K562 (cell line): ENCODE data around the gene PPIA. TPM values are rescaled to one million over a fixed set of nuclear protein-coding genes. Genes with fewer than 3 reads are reported as not detected.

Source experiments
- FOXP4 ChIP-seq: sonication (generic); formaldehyde crosslinking; IDR thresholded peaks from 2 replicates; pipeline ENCODE4 v1.8.0; 2022; ENCODE audit warnings: mild to moderate bottlenecking, missing genetic modification reagents, borderline replicate concordance
- RBM17 ChIP-seq: fragments of 200-400 bp; formaldehyde crosslinking; IDR thresholded peaks from 2 replicates; pipeline ENCODE4 v1.6.1; 2017; ENCODE audit warnings: low read depth, mild to moderate bottlenecking, low read length, borderline replicate concordance
- RREB1 ChIP-seq: fragments of 250-450 bp; sonication (Bioruptor Pico); IDR thresholded peaks from 2 replicates; pipeline ENCODE4 v1.4.0; 2020
- USF1 ChIP-seq: sonication (generic); formaldehyde crosslinking; IDR thresholded peaks from 2 replicates; pipeline ENCODE4 v1.9.0; 2022; ENCODE audit warnings: mild to moderate bottlenecking, missing genetic modification reagents
- ZNF143 ChIP-seq: sonication (generic); formaldehyde crosslinking; IDR thresholded peaks from 2 replicates; pipeline ENCODE4 v1.9.0; 2022; ENCODE audit warnings: mild to moderate bottlenecking, missing genetic modification reagents
- ZNF318 ChIP-seq, 2 experiments: fragments of 450-650 bp; IDR thresholded peaks; 2 replicates each; pipeline ENCODE4 v1.6.1; 2016; ENCODE audit warnings: mild to moderate bottlenecking in 2 of 2, borderline replicate concordance in 1 of 2, low read depth in 1 of 2, moderate library complexity in 1 of 2
- polyA plus RNA-seq, 8 experiments: library from polyadenylated mRNA; depleted of rRNA in 4 of 8; stranded (reverse) in 5 of 8; unstranded in 3 of 8; fragments of >200 nt; fragmentation: Nextera tagmentation in 2 of 8; fragmentation: Illumina TruSeq in 1 of 8; extraction: Ambion mirVana in 2 of 8; extraction: Trizol in 1 of 8; gene quantifications; 2 replicates each; pipeline versions ENCODE4 v1.2.1 to v1.2.3, GENCODE V29; 2011 to 2014; ENCODE audit warnings: inconsistent platforms in 1 of 8, missing spikeins in 1 of 8
- total RNA-seq, 7 experiments: library from RNA; depleted of rRNA in 6 of 7; stranded (reverse); fragments of >200 nt in 6 of 7; fragmentation: Illumina TruSeq in 2 of 7; extraction: Trizol in 2 of 7; gene quantifications; 2 replicates each; pipeline versions ENCODE4 v1.2.1 to v1.2.3, GENCODE V29; 2011 to 2021; ENCODE audit warnings: low replicate concordance in 1 of 7

PPIA gene
- total and polyA plus RNA-seq, 9 of the 15 experiments (the other 6 are each of a cell fraction or from before 2014, with no cell fraction given), result 2,583 to 7,504 (median 3,973) TPM

GRCh38 chr7:44796504-44797328, at the start of gene PPIA (continued):
- TF ChIP-seq ZNF318 (IDR thresholded peaks at IDR 0.05; ENCODE audit: borderline replicate concordance in 1 of 2, low read depth in 1 of 2) (no peak), RREB1 (CRISPR knock-in tag) (no peak), RBM17 (0 out of 2 replicates have a peak, but pooled peaks have one; percentile 67), FOXP4 (CRISPR knock-in tag) (no peak), USF1 (CRISPR knock-in tag) (peak; percentile 66), ZNF143 (CRISPR knock-in tag) (peak; percentile 58; the same call in 1 of the 2 replicates)
